OCI-M1 (cell line): Measurements from ENCODE around the gene ATP11B.

Experiments used
- DNase-seq: peaks from one replicate; lab custom pipeline; 2025; lab: John Stamatoyannopoulos, UW

Gene ATP11B

DNA sequence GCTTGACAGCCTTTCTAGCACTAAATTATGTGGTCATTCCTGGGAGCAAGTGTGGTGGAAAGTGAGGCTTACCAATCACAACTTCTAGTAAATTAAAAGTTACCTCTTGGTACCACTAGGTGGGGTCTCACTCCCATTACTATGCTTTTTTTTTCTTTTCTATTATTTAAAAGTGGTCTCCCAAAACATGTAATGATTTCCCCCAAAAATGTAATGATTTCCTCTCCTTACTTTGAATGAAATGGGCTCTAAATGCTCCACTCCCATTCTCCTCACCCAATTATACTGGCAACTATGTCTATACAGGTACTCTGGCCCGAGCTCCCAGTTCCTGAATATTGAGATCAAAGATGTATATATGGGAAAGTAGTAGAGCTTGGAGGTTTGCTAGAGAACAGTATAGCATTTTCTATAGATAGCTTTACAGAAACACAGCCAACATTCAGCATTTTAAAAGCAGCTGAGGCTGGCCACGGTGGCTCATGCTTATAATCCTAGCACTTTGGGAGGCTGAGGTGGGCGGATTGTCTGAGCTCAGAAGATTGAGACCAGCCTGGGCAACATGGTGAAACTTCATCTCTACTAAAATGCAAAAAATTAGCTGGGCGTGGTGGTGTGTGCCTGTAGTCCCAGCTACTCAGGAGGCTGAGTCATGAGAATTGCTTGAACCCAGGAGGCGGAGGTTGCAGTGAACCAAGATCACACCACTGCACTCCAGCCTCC, 116.2 kb downstream of the ATP11B start:
- peak; percentile 46 for DNase-seq

DNA sequence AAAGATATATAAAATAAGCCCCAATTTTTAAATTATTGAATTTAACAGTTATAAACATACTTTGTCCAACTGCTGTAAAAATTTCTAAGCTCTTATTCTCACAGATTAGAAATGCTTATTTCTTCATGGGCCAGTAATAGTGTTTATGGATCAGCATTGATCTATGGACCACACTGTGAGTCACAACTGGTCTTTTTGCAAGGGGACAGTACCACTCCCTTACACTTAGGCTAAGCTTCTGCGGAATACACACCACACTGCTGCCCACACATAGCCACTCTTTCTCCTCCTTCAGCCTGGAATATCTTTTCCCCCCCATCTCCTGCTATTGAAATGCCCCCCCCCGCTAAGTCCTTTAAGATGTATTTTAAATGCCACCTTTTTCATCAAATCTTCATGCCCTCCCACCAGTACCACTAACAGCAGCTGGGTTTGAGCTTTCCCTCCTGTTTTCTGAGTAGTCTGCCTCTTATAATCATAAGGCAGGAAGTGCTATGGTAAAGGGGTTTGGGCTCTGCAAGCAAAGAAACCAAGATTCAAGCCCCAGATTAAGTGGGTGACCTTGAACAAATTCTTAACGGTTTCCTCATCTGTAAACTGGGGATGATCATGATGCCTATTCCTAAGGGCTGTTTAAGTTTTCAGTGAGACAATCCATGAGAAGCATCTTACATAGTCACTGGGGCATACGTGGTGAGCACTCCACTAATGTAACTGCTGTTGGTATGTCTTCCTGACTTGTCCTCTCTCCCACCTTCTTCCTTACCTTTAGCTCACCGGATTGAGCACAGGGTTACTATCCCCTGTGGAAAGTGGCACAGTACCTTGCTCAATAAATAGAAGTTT, 117.9 kb downstream of the ATP11B start:
- no peak for DNase-seq

DNA sequence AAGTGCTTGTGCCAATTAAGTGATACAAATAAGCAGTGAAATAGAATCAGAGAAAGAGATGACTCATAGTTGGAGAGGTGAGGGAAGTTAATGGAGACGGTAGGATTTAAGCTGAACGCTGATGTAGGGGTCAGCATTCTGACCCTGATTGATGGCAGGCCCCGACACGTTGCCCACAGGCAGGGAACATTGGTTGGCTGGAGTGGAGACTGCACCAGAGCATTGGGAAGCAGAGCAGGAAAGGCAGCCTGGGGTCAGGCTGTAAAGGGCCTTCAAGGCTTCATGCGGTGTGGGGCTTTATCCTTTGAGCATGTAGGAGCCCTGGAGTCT, 118.4 kb downstream of the ATP11B start:
- no peak for DNase-seq

DNA sequence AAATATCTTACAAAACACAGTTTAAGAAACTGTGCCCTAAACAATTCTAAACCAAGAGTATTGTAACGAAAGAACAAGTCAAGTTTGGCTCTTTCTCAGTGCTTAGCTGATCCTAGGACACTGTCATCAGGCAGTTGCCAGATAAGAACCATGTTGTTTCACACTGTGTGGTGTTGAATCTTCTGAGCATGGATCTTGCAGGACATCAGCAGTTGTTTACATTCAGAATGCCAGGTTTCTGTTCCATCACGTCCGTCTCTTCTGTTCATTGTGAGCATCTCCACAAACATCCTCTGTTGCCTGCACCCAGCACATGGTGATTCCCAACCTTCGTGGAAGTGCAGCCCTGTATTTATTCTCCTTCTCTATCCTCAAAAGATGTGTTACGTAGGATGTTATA, 119.2 kb downstream of the ATP11B start:
- DNase-seq = no peak

DNA sequence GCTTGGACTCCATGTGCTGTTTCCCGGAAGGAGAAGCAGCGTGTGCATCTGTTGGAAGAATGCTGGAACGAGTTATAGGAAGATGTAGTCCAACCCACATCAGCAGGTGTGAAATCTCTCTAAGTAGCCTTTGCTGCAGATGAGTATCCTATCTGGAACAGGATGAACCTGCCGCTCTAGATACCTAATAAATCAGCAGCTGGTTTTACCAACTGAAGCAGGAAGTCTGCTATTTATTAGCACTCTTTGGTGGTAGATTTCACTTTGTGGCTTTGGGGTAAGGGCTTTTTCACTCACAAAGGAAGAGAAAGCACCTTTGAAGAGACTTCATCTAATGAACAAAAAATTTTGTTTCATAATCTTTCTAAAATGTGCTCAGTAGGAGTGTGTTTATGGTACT, 120.6 kb downstream of the ATP11B start:
- no peak for DNase-seq

DNA sequence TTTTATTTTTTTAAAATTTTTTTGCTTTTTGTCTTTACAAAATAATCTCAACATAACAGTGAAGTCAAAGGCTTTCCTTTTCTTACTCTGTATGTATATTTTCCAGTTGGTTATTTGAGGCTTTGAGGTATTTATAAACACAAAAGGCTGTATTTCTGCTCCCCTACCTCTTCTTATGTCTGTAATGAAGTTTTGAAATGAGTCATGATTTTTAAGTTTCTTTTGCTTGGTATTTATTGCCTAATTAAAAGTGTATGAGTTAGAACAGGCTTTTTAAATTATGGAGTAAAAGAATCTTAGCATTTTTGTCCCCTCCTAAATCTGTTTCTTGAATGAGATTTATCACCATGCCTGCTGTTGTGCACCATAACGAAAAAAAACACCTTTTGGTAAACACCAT, 121.0 kb downstream of the ATP11B start:
- DNase-seq = no peak

DNA sequence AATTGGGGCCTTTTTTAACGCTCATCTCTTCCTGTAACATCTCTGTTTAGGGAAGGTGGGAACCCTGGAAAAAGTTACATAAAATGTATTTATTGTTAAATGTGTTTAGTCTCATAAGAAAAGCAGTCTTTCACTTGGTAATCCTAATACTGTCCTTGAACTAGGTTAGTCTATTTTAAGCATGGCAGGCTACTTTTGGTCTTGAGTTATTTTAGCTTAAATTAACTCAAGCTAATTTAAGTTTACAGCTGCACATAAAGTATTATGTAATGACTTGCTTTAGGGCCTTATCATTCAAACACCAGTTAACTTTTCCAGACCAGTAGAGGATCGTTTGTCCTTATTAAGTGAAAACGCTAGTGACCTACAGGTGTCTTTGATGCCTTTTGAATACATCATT, 123.8 kb downstream of the ATP11B start:
- peak; percentile 13 for DNase-seq

DNA sequence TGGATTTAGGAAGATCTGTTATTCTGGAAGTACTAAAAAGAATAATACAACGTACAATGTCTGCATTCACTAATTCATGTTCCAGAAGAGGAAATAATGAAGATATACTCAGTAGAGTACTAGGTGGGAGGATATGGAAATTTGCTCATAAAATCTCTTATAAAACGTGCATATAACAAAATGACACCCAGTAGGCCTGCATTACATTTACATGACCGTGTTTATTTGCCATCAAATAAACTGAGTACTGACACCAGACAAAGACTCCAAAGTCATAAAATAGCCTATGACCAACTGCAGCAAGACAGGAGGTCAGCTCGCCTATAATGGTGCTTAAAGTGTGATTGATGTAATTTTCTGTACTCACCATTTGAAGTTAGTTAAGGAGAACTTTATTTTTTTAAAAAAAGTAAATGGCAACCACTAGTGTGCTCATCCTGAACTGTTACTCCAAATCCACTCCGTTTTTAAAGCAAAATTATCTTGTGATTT, 126.6 kb downstream of the ATP11B start:
- DNase-seq = peak; percentile 66

DNA sequence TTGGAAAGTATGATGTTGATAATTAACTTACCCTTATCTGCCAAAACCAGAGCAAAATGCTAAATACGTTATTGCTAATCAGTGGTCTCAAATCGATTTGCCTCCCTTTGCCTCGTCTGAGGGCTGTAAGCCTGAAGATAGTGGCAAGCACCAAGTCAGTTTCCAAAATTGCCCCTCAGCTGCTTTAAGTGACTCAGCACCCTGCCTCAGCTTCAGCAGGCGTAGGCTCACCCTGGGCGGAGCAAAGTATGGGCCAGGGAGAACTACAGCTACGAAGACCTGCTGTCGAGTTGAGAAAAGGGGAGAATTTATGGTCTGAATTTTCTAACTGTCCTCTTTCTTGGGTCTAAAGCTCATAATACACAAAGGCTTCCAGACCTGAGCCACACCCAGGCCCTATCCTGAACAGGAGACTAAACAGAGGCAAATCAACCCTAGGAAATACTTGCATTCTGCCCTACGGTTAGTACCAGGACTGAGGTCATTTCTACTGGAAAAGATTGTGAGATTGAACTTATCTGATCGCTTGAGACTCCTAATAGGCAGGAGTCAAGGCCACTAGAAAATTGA, 127.3 kb downstream of the ATP11B start:
- DNase-seq = peak; percentile 94

DNA sequence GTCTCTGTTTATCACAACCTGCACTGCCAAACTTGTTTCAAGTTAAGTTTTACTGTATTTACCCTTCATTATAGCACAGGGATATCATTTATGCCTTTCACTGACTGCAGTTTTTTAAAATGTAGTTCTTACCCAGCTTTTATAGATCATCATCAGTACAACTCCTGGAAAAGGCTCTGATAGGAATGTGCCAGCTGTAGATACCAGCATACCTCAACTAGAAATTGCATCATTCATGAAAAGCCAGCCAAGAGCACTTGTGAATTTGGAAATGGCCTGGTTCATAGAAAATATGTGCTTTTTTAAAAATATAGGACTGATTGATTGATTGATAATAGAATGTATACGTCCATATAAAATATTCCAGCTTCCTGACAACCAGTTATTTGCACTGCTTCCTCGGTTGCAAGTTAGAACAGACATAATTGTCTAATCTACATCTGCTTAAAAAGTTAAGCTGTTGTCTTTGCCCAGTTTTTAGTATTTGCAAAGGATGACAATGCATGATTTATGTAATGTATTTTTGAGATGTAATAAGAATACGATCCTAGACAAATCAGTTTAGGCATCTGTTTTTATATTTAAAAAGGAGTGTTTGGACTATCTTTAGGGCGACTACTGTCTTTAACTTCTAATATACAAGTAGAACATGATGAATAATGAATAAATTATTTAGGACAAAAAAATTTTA, 128.5 kb downstream of the ATP11B start:
- peak; percentile 82 for DNase-seq

DNA sequence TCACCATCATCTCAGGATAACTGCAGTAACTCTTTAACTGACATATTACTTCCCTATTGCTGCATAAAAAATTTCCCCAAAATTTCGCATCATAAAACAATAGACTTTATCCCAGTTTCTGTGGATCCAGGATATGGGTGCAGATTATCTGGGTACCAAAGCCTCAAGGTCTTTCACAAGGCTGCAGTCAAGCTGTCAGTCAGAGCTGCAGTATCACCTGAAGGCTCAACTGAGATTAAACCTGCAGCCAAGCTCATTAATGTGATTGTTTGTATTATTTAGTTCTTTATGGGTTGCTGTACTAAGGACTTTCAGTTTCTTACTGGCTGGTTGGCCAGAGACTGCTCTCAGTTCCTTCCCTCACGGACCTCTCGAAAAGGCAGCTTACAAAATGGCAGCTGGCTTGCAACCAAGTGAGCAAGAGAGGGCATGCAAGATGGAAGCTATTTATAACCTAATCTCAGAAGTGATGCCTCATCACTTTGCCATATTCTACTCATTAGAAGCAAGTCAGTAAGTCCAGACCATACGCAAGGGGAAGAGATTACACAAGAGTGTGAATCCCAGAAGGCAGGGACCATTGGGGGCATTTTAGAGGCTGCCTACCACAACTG, 132.1 kb downstream of the ATP11B start:
- peak; percentile 26 for DNase-seq

DNA sequence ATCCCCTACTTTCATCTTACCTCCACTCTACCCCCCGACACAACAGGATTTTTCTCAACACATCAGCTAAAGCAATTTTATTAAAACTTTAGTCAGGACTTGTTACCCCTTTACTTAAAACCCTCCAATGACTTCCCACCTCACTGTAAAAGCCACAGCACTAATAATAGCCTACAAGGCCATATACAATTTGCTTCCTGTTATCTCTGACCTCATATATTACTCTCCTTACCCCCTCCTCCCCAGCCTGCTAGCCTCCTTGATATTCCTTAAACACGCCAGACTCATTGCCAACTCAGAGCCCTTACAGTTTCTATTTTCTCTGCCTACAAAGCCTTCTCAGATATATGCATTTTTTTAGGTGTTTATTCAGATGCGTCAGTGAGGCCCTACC, 132.6 kb downstream of the ATP11B start:
- DNase-seq = peak; percentile 26

DNA sequence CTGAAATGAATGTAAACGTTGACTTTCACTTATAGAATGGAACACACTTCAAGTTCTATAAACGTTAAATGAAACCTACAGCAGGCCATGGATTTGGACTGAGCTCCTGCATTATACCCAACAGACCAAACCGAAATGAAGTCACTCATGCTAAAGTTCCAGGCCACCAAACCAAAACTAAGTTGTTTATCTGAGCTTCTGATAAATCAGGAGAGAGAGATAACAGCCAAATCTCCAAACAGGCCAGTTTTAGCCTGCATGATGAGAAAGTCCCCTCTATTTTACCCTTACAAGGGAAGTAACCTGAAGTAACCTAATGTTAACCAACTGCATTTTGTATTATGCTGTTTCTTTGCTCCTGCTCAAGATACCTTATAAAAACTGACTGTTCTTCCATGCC, 142.5 kb downstream of the ATP11B start:
- DNase-seq = peak; percentile 29

DNA sequence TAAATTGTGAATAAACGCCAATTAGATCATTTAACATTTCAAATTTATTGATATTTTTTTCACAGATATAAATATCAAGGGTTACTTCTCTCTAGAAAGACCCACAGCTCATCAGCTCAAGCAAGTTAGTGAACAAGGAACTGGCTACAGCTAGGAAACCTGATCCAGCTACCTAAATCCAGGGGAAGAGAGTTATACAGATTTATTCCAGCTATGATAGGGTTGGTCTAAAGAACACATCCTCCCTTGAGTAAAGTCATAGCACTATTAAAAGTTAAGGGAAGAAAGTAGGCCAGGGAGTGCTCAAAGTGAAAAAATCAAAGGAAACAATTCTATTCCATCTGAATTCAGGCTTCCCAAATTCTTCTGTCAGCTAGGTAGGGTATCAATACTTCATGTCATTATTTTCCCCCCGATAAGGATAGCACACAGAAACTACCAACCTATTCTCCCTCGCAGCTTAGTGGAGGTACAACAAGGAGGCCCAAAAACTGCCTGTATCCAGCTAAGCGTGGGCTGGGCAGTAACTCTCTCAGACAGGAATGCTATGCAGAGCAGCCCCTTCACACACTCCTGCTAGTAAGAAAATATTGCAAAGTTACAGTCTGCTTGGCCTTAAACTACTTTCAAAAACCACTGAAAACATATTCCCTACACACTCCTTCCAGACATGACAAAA, 143.1 kb downstream of the ATP11B start:
- DNase-seq = peak; percentile 29

DNA sequence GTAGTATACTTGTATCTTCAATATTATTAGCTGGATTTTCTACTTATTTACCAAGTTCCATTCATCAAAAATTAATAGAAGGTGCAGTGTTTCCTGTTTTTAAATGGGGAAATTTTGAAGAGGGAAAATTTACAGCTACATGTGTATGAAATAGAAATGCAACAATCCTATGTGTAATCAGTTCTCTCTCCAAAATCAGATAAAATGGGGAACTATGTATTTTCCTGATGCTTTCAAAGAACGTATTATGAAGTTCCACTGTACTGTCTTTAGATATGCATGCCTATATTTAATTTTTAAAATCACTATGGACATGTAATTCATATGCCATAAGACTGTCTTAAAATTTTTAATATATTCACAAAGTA, 143.6 kb downstream of the ATP11B start:
- no peak for DNase-seq

DNA sequence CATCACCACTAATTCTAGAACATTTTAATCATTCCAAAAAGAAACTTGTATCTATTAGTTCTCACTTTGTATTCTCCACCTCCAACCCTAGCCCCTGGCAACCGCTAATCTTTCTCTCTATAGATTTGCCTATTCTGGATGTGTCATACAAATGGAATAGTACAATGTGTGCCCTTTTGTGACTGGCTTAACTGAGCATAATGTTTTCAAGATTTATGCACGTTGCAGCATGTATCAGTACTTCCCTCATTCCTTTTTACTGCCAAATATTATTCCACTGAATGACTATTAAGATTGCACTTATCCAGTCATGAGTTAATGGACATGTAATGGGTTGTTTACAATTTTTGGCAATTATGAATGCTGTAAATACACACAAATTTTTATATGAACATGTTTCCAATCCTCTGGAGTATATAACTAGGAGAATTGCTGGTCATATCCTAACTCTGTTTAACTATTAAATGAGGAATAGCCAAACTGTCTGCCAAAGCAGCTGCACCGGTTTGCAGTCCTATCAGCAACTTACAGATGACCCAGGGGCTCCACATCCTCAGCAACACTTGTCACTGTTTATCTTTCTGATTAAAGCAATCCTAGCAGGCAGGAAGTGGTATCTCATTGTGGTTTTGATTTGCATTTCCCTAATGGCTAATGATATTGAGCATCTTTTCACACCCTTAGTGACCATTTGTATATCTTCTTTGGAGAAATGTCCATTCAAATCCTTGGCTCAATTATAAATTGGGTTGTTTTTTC, 144.2 kb downstream of the ATP11B start:
- peak; percentile 84 for DNase-seq

DNA sequence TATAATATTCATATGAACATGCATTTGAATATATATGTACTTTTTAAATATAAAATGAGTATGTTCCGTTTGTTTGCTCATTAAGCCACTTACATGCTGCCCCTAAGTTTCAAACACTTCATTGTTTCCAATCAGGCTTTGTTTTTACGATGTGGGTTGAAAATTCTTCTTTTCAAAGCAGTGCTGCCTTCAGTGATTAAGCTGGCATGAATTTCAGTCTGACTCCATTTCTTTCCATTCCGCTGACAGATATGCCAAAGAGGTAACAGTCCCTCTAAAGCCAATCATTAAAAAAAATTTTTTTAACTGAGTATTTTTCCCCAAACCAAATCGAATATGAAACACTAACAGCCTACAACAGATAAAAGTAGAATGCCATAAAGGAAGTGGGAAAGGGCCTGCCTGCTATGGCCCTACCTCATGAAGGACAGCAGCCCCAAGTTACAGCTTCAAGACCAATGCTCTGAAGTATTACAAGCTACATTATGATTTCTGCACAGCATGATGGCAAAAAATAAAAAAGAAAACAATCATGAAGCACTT, 147.0 kb downstream of the ATP11B start:
- peak; percentile 21 for DNase-seq

DNA sequence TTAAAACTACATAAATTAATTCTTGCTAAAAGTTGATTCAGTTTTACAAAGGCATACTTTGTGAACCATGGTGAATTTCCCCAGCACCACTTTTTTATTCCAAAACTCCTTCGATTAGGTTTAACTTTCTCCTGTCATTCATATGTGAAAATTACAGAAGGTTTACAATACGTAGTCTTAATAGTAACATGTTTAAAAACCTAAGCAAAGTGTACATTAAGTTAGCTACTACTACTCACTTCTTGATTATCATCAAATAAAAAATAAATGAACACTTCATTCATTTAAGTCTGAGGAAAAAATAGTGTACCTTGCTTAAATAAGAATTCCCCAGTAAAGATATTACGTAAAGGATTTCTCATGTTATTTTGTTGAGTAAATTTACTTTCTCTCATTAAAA, 148.4 kb downstream of the ATP11B start:
- DNase-seq = no peak

DNA sequence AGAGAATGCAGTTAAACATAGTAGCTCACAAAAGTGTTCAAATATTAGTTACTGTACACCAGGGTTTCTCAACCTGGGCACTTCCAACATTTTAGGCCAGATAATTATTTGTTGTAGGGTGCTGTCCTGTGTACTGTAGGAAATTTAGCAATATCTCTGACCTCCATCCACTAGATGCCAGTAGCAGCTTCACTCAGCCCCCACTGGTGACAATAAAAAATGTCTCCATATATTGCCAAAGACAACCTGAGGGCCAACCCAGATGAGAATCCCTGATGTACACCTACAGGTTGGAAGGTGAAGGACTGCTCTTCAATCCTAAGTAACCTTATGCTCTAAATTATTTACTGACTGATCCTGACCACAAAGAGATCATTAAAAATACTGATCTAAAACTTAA, 154.6 kb downstream of the ATP11B start:
- DNase-seq = peak; percentile 73

DNA sequence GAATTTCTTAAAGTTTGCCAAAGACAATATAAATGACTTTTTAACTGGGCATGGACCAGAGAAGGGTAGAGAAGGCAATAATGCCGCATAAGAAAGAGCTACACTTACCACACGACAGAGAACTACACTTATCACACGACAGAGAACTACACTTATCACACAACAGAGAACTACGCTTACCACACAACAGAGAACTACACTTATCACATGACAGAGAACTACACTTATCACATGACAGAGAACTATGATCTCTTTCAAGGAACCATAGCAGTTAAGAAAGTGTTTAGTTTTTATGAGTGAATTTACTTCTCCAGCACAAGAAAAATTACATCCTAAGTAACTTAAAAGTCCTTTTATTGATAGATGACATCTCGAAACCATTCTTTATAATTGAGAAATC, 155.0 kb downstream of the ATP11B start:
- peak; percentile 80 for DNase-seq

DNA sequence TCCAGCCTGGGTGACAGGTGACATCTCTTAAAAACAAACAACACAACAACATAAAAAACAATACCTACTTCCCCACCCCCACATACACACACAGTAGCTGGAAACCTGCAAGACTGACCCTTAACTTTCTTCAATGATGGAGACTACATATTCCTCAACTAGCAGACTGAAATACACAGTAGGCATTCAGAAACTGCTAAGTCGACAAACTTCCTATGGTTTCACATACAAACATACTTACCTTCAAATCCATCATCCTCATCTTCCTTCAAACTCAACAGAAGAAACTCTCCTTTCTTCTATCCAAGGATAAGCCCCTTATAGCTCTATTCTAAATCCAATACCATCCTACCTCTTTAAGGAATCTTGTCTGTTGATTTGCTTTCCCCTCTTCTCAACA, 156.4 kb downstream of the ATP11B start:
- DNase-seq = no peak
